GM19395 (cell line): Measurements from ENCODE around the gene PRKCA.
"Not testable (repeated sequence)": the region's sequence is repeated elsewhere in the genome, so short reads cannot be mapped to it uniquely, and the experiment has no call there.

ENCODE experiments used
- ATAC-seq: cut with Tn5 transposase; IDR thresholded peaks from one replicate; pipeline ENCODE4 v1.9.1; 2021; ENCODE audit warnings: mild to moderate bottlenecking, moderate library complexity; ENCODE audit not compliant: unreplicated experiment

PRKCA gene

DNA sequence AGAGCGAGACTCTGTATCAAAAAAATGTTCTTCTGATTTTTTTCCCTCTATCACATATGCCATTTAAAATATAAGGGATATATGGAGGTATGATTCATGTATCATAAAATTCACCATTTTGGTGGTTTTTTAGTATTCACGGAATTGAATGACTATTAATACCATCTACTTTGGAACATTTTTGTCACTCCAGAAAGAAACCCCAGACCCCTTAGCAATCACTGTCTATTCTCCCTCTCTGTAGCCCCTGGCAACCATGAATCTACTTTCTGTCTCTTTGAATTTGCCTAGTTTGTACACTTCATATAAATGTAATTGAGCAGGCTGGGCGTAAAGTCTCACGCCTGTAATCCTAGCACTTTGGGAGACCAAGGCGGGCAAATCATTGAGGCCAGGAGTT is 75.9 kb downstream of the PRKCA start:
- no peak for ATAC-seq

GRCh38 chr17:66379544-66379943 is 77.1 kb downstream of the PRKCA start:
- no peak for ATAC-seq

GRCh38 chr17:66379996-66380395 is 77.6 kb downstream of the PRKCA start:
- no peak for ATAC-seq

DNA sequence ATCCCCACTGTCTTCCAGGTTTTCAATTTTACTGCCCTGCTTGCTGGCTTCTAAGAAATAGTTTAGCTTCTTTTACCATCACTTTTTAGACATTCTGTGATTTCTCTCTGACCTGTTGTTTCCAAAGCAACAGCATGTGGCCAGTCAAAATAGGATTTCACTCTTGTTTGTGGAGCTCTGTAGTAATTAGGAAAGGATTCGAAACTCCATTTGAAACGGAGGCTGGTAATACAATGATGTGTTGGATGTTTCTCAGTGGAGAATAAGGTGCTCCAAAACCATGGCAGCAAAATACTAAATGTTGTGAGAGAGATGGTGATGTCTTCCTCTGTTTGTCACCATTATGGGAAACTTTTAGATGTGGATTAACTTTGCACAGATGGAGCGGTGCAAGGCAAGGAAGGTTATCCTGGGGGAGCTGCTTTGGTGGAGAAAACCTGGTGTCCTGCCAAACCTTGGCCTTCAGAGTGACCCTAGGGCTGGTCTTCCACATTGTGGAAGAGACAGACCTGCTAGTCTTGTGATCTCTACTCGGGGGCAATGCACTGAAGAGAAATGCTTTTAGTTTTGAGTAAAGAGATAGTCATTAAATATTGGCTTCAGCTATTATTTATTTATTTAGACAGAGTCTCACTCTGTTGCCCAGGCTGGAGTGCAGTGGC is 79.4 kb downstream of the PRKCA start:
- no peak for ATAC-seq

GRCh38 chr17:66383333-66383732 is 80.9 kb downstream of the PRKCA start:
- ATAC-seq: no peak

- ATAC-seq: no peak
These were observed 84.3 kb downstream of the PRKCA start for GRCh38 chr17:66386498-66387351.

GRCh38 chr17:66387392-66387981 is 85.1 kb downstream of the PRKCA start:
- ATAC-seq: no peak

DNA sequence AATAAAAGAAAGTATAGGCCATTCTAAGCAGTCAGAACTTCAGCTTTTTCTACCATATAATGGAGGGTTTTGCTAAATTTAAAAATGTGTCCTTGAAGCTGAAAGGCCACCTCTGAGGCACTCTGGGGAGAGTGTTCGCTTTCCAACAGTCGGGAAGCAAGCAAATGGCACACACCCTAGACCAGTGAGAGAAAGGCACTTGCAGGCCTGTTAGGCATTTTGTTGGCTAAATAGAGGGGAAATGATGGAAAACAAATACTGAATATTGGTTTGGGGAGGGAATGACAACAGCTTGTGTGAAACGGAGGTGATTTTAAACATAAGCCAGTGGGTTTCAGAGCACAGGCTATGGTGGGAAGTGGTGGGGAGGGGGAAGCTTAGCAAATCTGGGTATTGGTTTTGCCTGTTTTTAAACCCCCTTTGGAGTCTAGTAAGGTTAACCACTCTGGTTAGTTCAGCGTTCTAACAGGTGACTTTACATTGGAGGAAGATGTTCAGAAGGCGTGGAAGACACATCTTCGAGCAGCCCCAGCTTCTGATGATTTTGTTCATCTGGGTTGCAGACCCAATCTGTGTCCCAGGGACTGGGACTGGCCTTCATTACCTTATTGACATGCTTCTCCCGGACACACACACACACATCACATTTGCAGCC is 90.5 kb downstream of the PRKCA start:
- no peak for ATAC-seq

DNA sequence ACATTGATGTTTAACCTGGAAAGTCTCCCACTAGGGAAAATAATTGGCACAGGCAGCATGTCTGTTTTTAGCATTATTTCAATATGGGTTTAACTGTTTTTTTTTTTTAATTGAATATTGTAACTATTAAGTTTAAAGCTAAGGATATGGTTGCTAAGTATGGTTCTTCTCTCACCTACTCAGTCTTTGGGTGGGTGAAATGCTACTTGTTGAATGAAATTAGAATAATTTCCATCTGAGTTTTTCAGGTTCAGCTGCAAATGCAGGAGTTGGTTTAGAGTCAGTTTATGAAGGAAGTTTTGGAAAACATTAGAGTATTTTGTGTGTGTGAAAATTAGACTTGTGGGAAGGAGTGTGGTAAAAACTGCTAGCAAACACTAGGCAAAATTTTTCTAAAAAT is 93.5 kb downstream of the PRKCA start:
- ATAC-seq: no peak

- no peak for ATAC-seq
These were observed 95.1 kb downstream of the PRKCA start for GRCh38 chr17:66397486-66397885.

GRCh38 chr17:66398059-66398458 is 95.6 kb downstream of the PRKCA start:
- no peak for ATAC-seq

DNA sequence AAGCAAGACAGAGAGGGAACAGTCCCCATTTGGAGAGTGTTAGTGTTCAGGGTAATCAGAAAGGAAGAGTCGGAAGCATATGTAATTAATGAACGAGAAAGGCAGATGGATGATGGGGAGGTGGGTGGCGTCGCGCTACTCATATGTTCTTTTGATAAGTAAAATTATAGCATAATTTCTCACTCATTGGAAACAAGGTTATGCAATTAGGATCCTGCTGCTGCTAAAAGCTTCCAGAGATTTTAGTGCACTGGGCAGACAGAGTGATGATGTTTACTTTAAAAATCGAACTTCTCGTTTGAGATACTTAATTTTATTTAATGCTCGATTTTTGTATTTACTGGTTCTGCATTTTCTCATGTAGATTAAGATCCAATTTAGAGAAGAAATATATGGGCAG is 96.2 kb downstream of the PRKCA start:
- ATAC-seq: no peak

GRCh38 chr17:66399441-66399840 is 97.0 kb downstream of the PRKCA start:
- ATAC-seq: no peak

- ATAC-seq: not testable (repeated sequence)
These were observed 97.8 kb downstream of the PRKCA start for GRCh38 chr17:66400041-66400688.

GRCh38 chr17:66400698-66401097 is 98.3 kb downstream of the PRKCA start:
- ATAC-seq: no peak

GRCh38 chr17:66401364-66401763 is 99.0 kb downstream of the PRKCA start:
- no peak for ATAC-seq

GRCh38 chr17:66403846-66404556 is 101.6 kb downstream of the PRKCA start:
- no peak for ATAC-seq

DNA sequence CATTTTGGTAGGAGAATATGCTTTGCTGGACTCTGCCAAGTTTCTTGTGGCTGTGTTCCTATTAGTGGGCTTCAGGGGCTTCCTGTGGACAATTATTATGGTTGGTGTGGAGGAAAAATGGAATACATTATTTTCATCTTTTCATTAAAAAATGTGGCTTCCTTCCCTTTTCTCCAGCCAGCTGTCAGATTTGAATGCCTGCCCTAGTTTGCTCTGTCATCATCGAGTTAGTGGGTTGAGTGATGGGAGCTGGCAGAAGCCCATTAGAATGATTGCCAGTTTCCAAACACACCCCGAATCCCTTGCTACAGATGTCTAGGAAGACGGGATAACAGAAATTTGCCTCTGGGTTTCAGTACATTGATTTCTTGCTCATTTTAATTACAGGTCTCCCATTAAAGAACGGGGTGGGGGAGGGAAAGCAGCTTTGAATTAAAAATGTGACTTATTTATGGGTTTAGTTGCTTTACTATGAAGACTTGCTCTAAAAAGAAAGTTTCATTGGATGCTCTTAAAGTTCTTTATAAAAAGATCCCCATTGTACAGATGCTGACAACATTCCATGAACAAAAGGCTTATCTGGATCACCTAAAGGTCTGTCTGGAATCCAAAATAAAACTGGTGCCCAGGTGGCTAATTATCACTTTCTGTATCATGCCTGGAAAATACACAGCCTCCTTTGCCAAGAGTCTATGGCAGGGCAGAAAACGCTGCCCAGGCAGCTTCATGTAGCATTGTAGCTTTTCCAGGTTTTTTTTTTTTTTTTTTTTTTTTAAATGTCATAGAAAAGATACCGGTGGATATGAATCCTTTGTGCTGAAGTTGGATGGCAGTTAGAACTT is 103.6 kb downstream of the PRKCA start:
- no peak for ATAC-seq
